HG03558 (cell line): Measurements from ENCODE around the gene ISG20.
A peak's percentile ranks its signal among the peaks of the same experiment; 100 is the strongest.

Source experiments
- ATAC-seq: cut with Tn5 transposase; IDR thresholded peaks from one replicate; pipeline ENCODE4 v1.9.1; 2021; ENCODE audit warnings: moderate number of reproducible peaks; ENCODE audit not compliant: unreplicated experiment; ENCODE audit errors: extremely low read depth

ISG20 gene

DNA sequence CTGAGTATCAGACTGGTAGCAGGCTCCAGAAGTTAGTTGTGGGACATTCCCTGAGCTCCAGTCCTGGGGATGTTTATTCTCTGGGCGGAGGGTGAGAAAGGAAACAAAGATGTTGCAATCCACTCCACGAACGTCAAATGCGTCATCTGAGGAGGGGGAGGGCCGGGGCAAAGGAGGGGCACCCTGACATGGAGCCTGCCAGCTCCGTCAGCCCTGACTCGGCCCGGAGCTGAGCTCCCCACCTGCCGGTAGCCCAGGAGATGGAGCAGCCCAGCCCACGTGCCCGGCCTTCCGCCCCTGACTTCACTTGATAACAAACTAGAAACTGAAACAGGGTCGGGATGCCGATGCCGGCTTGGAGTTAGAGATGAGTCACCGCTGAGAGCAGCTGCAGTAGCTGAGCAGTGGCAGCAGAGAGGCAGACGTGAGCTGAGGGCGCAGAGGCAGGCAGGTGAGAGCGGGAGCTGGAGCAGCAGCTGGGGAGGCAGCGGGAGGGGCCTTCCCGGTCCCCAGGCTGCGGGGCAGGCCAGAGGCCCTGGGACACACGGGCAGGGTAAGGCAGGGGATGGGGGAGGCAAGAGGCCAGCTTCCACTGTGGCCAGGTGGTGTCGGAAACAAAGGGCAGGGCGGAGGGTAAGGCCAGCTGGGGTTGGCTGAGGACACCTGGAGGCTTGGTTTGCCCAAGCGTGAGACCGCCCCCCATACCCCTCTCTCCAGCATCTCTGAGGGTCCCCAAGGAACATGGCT lies at the start of gene ISG20:
Gene ISG20, plus strand, starts transcription at position 391 of the 747 bp plus-strand sequence. Its CDS starts 351 bp downstream, at position 742.
- ATAC-seq = peak; percentile 48

DNA sequence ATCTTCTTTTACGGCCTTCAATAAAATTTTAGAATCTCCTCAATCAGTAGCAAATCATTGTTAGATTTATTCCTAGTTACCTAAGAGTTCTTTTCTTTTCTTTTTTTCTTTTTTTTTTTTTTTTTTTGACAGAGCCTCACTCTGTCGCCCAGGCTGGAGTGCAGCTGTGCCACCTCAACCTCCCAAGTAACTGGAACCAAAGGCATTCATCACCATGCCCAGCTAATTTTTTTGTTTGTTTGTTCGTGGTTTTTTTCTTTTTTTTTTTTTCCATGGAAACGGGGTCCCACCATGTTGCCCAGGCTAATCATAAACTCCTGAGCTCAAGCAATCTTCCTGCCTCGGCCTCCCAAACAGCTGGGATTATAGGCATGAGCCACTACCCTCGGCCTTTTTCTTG lies 48.1 kb upstream of the ISG20 start:
- no peak for ATAC-seq

GRCh38 chr15:88591384-88591783 lies 47.4 kb upstream of the ISG20 start:
- ATAC-seq = no peak

DNA sequence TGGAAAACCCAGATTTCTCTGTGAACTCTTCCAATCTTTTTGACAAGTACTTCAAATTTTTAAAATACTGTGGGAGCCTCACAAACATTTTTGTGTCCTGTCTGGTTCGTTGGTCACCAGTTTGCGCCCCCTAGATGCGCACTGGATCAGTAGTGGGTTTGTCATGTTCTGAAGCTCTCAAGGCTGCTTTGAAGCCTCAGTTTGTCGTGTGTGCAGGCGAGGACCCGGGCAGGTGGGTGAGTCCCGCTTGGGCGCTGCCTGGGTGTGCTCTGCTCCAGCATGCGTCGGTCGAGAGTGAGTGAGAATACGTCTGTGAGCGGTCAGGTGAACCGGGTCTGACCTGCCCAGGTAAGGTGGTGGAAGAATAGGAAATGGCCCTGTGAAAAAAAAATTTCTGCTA lies 34.9 kb upstream of the ISG20 start:
- no peak for ATAC-seq

GRCh38 chr15:88604381-88605188 lies 34.2 kb upstream of the ISG20 start:
- no peak for ATAC-seq

GRCh38 chr15:88605189-88606069 lies 33.4 kb upstream of the ISG20 start:
- ATAC-seq = no peak

DNA sequence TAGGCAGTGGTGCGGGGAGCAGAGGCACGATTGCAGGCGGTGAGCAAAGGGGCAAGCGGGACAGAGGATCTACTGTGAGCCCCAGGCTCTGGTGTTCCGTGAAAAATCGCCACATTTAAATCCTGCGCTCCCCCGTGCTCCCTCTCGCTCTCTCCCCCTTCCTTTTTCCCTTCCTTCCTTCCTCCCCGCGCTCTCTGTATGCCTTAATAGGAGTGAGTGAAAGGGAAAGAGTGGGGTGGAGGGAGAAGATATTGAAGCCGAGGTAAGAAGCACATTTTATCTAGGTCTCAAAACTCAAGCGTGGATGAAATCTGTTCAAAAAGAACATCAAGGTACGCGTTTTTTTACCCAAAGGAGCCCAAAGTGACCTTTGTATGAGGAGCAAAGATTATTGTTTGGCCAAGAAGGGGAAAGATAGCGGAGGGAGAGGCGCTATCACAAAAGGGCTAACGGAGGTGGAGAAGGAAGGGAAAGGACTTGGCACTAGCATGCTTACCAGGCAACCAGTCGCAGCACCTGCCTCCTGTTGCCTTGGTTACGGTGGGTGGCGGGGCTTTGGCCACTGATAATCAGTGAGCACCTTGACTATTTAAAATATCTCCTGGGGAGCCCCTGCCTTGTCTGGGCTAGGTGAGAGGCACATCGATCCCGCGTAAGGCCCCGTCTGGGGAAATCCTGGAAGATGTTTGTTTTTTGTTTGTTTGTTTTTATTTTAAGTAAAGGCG lies 32.6 kb upstream of the ISG20 start:
- ATAC-seq = no peak

- no peak for ATAC-seq
Measured at GRCh38 chr15:88607951-88608350, 30.9 kb upstream of the ISG20 start.

DNA sequence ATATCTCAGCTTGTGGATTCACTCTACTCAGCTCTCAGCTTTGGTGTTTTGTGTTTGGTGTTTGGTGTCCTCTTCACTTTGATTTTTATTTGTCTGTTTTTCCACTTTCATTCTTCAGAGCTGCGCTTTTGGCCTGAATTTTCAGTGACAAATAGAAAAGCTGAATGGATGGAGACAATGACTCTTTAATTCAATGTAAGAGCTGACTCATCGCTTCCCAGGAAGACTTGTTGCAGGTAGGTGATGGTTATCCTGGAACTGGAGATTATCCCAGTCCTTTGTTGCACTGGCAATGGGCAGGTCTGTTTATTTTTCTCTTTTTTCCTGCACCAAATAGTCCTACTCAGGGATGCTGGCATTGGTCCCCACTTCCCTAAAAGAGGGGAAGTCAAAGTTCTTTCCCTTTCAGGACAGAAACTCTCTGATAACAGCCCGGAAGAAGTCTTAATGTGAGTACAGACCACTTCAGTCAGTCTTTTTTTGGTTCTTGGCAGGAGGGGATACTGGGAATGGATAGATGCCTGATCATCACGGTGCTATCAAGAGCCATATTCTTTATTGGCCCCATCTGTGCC lies 30.1 kb upstream of the ISG20 start:
- no peak for ATAC-seq

DNA sequence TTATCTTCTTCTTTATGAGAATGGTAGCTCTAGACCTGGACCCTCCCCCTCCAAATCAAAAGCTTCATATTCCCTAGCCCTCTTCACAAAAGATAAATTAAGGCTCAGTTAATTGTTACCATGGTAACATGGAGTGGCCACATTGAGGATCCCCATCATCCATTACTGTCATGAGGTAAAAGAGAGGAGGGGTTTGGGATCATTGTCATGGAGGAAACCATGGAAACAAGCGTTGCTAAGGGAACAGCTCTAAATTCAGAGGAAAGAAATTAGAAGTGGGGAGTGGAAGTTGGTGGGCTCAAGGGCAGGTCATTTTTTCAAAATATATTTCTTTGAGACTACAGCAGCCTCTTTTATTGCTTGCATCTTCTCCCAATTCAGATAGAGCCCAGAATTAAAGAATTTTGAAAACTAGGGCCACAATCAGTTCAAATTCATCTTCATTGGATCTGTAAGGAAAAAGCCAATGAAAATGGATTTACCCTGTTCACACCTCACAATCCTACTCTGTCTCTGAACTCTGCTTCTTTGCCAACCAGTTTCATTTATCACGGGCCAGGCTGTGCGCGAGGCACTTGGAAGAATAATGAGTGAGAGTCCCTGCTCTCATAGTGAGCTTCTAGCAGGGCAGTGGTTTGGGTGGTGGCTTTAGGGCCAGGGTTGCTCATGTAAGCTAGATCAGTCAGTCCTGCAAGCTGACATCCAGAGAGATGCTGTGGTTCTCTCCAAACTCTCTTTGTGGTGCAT lies 29.3 kb upstream of the ISG20 start:
- ATAC-seq = no peak

GRCh38 chr15:88610701-88611231 lies 28.1 kb upstream of the ISG20 start:
- ATAC-seq = no peak

DNA sequence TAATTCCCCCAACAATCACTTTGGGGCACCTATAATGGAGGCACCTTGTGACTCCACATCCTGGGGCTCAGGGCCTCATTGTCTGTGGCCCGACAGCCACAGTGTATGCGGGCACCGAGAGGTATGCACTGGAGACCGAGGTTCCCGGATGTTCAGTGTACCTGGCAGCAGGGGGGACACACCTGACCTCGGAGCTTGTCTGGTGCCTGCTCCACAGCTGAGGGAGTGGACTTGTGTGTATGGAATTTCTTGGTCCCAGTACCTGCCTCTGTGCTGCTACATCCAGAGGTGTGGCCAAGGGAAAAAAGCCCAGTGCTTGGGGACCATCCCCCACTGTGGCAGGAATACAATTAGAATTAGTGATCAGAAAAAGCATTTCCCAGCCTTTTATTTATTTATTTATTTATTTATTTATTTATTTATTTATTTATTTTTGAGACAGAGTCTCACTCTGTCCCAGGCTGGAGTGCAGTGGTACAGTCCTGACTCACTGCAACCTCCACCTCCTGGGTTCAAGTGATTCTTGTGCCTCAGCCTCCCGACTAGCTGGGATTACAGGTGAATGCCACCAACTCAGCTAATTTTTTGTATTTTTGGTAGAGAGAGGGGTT lies 26.5 kb upstream of the ISG20 start:
- no peak for ATAC-seq

GRCh38 chr15:88613074-88613944 lies 25.5 kb upstream of the ISG20 start:
- ATAC-seq = no peak

DNA sequence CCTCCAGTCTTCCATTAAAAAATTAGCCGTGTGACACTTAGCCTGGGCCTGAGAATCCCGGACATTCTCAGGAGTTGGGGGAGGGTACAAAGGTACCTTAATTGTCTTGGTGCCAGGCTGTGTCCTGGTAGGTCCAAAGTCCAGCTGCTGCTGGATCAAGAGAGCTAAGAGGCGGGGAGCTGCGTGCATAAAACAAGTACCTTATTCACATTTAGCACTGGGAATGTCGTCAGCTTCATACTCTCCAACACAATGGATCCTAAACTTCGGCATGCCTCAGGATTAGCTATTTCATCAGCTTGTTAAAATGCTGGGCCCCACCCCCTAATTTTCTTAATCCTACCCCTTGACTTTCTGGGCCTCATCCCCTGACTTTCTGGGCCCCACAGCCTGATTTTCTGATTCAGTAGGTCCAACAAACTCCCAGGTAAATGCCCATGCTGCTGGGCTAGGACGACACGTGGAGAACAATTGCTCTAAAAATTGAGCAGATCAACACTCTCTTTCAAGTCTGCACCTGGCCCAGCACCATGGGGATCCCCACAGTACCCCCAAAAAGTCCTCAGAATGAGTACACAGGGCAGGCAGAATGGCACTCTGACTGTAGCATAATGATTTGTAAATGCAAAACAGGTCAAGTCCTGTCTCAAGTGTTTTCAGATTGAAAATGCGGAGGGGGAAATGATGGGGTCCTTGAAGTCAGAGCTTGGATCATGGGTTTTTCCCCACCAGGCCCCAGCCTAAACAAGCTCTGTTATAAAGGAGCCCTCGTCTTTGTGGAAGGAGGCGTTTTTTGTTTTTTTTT lies 23.3 kb upstream of the ISG20 start:
- peak; percentile 39 for ATAC-seq

GRCh38 chr15:88616240-88616639 lies 22.6 kb upstream of the ISG20 start:
- ATAC-seq = no peak

DNA sequence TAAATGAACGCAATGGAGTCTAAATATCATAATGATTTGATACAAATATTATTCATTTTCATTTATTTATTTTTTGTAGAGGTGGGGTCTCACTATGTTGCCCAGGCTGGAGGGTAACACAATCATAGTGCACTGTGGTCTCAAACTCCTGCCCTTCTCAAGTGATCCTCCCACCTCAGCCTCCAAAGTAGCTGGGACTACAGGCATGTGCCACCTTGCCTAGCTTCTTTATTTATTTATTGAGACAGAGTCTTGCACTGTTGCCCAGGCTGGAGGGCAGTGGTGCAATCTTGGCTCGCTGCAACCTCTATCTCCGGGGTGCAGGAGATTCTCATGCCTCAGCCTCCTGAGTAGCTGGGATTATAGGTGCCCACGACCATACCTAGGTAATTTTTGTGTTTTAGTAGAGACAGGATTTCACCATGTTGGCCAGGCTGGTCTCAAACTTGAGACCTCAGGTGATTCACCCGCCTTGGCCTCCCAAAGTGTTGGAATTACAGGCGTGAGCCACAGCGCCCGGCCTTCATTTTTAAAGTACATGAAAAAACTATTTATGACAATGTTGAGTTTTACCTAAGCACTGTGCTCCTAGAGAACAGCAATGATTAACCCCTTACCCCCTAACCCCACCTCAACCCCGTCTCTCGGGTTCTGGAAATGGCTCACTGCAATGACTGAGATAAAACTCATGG lies 21.6 kb upstream of the ISG20 start:
- ATAC-seq = no peak
